NCI-H82 treated with DMSO at 0.1 percent for 48 hours (cell line): ENCODE data around the gene TMEM151A.
"Not testable (repeated sequence)": the region's sequence is repeated elsewhere in the genome, so short reads cannot be mapped to it uniquely, and the experiment has no call there.

Source experiments
- DNase-seq: peaks from one replicate; lab custom pipeline; 2025; ENCODE audit not compliant: unreplicated experiment; lab: John Stamatoyannopoulos, UW

The TMEM151A gene

DNA sequence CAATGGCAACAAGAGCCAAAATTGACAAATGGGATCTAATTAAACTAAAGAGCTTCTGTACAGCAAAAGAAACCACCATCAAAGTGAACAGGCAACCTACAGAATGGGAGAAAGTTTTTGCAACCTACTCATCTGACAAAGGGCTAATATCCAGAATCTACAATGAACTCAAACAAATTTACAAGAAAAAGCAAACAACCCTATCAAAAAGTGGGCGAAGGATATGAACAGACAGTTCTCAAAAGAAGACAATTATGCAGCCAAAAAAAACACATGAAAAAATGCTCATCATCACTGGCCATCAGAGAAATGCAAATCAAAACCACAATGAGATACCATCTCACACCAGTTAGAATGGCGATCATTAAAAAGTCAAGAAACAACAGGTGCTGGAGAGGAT lies 28.6 kb downstream of the TMEM151A start:
- DNase-seq, result not testable (repeated sequence)

DNA sequence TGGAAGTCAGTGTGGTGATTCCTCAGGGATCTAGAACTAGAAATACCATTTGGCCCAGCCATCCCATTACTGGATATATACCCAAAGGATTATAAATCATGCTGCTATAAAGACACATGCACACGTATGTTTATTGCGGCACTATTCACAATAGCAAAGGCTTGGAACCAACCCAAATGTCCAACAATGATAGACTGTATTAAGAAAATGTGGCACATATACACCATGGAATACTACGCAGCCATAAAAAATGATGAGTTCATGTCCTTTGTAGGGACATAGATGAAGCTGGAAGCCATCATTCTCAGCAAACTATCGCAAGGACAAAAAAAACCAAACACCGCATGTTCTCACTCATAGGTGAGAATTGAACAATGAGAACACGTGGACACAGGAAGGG lies 29.1 kb downstream of the TMEM151A start:
- not testable (repeated sequence) for DNase-seq

- no peak for DNase-seq
Observed at GRCh38 chr11:66321606-66322005, 29.9 kb downstream of the TMEM151A start.

DNA sequence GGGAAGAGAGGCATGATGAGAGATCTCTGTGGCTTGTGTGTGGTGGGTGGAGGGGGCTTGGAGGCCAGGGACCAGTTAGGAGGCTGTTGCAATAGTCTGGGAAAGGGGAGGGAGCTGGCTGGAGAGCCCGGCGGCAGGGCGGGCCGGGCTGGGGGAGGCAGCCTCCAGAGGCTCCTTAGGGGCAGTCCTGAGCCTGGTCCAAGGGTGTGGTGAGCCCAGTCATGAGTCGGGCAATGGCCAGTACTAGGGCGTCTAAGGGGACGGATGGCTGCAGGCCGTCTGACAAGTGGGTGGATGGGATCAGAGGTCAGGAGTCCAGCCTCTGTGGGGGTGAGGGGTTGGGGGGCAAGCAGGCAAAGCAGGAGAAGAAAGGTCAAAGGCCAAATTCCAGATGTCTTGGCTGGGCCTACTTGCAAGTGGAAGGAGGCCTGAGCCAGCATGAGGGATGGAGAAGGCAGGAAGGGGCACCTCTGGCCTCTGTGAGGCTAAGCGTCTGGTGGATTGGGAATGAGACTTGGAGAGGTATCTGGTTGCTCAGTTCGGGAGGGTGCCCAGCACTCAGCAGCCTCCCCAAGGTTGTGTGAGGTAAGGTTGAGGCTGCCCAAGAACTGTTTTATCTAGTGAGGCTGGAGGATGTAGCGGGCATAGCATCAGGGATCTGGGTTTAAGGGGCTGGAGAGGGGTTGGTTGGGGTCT lies 31.2 kb downstream of the TMEM151A start:
- no peak for DNase-seq

GRCh38 chr11:66323684-66324083 lies 32.0 kb downstream of the TMEM151A start:
- no peak for DNase-seq

DNA sequence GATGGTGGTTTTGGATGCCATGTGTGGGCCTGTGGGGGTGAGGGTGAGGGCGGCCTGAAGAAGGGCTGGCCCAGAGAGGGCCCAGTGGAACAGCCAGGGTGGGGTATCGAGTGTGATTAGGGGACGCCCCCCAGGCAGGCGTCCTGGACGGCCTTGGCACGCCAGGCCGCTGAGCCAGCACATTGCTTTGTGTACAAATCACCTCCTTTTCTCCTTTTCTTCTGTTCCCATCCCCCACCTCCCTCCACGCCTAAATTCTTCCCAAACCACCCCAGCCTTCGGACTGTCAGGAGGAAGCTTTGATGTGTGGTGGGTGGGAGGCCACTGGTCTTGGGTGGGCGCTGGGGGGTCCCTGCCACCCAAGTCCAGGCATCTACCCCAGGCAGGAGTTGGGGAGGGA lies 33.0 kb downstream of the TMEM151A start:
- DNase-seq, result no peak

- no peak for DNase-seq
Observed at GRCh38 chr11:66325263-66325671, 33.6 kb downstream of the TMEM151A start.

DNA sequence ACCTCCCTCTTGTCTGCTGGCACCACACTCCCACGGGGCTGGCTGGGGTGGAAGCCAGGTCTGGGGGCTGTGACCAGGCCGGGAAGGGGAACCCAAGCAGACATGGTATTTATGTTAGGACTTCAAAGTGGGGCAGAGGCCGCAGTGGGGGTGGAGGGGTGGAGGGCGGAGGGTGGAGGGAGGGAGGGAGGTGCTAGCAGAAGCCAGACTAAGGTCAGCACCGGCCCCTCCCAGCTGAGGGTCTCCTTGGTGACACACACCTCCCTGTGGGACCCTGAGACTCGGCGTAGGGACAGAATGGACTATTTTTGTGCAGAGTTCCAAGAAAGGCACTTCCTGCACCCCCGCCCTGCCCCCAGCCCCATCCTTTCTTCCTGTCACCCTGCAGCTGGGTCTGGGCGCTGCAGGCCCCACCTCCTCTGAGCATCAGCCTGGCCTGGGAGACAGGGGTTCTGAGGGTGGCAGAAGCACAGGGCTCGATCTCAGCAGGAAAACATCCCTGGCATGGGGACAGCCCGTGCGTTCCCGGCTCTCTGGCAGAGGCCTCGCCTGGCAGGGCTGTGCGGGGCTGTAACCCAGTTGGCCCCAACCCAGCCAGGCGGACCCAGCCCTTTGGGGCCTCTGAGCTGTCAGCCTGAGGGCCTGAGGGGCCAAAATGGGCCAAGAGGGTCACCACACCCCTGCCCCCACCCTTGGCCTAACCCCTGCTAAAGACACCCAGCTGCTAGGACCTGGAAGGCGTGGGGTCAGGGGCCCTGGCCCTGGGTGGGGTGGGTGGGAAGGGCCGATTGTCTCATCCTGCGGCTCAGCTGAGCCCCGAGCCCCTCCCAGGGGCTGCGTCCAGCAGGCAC lies 34.8 kb downstream of the TMEM151A start:
- no peak for DNase-seq

- DNase-seq, result no peak
Observed at GRCh38 chr11:66327171-66328030, 35.7 kb downstream of the TMEM151A start.

DNA sequence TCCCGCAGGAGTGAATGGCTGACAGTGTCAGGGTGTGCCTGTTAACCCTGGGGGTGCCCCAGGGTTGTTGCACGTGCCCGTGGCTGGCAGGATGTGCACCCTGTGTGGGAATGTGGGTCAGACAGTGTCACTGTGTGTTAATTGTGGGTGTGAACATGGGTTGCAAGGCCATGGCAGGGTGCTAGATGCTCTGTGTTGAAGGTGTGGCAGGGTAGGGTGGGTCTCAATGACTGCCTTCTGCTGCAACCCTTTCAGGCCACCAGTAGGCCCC lies 36.3 kb downstream of the TMEM151A start:
- DNase-seq, result no peak

DNA sequence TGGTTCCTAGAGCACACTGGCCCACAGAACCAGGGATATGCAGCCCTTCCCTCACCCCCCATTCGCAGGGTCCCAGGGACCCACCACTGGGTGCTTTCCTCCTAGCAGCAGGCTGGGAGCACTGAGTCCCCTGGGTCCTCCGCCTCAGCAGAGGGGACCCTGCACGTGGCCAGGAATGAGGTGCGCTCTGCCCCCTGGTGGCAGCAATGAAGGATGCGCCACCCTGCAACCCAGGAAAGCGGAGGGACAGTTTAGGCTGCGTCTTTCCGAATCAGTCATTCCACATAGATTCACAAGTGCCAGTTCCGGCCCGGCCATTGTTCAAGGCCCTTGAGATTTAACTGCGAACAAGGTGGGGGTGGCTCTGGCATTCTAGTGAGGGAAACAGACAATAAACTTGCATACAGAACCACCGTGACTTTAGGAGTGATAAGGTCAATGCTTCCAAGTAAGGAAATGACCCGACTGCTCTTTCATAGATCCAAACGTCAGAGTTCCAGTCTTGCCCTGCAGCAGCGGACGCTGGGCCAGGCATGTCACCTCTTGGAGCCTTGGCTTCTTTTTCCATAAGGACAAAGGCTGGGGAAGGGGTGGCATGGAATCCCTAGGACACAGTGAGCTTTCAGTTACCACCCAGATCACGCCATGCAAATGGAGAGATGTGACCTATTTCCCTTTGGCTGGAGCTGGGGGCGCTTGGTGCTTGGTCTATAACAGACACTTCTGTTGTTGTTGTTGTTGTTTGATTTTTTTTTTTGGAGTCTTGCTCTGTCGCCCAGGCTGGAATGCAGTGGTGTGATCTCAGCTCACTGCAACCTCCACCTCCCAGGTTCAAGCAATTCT lies 36.8 kb downstream of the TMEM151A start:
- DNase-seq, result peak; percentile 44

DNA sequence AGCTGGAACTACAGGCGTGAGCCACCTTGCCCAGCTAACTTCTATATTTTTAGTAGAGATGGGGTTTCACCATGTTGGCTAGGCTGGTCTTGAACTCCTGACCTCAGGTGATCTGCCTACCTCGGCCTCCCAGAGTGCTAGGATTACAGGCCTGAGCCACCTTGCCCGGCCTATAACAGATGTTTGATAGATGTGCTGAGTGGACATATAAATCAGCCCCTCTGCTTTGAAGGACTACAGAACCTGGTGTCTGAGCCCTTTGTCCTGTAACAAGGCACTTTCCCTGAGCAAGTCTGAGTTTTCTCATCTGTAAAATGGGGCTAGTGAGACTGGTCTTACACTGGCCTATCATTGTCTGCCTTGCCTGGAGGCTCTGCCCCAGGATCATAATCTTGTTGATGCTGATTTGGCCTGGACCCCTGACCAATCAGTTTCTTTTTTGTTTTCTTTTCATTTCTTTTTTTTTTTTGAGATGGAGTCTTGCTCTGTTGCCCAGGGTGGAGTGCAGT lies 37.5 kb downstream of the TMEM151A start:
- no peak for DNase-seq

DNA sequence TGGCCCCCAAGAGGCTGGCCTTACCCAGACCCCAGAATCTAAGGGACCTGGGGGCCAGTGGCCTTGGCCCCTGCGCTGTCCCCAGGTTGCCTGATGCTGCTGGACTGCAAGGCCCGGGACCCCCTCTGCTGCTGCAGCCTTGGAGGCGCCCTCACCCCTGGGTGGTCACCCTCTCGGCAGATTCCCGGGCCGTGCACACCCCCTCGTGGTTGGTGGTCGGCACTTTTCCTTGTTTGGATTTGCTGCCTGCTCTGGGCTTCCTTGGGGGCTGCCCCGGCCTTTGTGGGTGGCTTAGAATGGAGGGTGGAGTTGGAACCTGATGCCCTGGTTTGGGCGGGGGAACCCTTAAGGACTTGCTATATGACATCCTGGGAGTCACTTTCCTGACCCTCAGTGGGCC lies 39.2 kb downstream of the TMEM151A start:
- DNase-seq, result no peak

DNA sequence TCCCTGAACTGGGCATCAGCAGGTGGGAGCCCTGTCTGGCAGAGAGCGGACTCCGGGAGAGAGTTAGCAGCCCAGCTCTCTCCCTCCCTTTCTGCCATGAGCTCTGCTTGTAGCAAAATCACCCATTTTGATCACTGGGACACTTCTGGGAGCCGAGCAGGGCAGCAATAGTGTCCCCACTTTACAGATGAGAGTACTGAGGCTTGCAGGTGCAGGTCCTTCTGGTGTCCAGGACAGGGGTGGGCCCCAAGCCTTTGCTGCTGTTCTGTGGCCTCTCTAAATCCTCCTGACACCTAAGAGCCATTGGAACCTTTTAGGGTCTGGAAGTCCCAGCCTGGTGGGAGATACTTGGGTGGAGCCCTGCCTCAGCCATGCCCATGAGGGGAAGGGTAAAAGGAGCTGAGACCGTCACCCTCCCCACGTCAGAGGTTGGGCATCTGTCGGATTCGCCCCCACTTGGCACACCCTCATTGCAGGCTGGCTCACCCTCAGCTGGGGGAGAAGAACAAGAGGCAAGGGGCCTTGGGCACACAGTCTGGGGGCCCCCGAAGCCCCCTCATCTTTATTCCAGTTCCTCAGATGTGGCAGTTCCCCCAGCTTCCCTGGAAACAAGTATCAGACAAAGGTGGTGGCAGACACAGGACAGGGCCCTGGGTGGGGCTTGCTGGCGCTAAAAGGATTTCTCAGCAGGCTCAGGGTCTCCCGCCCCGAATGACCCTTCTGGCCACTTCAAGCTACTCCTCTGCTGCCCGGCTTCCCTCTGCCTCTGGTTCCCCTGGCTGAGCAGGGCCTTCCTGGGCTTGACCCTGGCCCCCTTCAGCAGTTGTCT lies 40.1 kb downstream of the TMEM151A start:
- DNase-seq, result no peak

DNA sequence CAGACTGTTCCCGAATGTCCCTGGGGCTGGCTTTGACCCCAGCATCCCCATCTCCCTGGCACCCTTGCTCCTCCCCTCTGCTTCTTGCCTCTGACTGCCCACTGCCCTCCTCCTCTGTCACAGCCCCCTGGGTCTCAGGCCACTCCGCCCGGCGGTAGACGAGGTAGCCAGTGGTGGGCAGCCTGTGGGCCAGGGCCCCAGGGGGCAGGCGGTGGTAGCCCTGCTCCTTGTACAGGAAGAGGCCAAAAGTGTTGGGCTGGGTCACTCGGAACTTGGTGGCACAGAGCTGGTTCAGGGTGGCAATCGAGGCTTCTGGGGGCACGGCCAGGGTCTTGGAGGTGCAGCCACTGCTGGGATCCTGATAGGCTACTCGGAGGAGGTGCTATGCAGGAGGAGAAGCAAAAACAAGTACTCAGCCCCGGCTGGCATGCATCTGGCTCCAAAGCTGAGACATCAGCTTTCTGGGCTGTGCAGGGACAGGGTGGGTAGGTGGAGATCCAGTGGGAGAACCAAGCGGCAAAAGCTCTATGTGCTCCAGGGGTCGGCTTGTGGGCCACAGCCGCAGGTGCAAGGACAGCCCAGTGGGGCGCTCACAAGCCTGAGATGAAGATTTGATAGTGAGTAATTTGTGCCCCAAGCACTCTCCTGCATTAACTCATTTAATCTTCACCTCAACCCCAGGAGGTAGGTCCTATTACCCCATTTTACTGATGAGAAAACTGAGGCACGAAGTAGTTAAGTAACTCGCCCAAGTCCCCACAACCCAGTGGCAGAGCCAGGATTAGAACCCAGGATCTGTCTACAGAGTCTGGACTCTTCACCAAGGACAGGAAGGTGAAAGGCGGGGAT lies 40.9 kb downstream of the TMEM151A start:
- no peak for DNase-seq

DNA sequence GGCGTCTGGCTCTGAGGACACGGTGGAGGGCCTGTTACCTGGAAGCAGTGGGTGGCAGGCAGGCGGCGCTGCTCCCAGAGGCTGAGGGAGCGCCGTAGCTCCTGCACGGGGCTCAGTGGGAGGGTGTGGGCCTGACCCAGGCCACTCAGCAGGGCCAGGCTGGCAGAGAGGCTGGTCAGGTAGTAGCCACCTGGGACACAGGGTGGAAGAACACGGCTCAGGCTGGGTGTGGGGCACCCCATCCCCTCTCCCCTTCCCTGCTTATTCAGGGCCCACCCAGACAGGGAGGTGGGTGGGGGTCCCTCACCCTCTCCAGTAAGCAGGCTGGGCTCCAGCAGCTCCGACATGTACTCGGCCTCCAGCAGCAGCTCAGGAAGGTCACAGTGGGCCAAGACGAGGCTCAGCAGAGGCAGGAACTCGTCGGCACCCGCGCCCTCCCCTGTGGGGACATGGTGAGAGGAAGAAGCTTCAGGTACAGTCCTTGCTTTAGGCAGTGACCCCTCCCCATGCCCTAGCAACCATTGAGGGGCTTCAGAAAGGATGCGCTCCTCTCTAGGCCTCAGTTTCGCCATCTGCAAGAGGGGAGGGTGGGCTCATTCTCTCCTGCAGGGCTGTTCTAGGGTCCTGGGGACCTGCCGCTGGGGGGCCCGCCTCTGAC lies 41.7 kb downstream of the TMEM151A start:
- no peak for DNase-seq

DNA sequence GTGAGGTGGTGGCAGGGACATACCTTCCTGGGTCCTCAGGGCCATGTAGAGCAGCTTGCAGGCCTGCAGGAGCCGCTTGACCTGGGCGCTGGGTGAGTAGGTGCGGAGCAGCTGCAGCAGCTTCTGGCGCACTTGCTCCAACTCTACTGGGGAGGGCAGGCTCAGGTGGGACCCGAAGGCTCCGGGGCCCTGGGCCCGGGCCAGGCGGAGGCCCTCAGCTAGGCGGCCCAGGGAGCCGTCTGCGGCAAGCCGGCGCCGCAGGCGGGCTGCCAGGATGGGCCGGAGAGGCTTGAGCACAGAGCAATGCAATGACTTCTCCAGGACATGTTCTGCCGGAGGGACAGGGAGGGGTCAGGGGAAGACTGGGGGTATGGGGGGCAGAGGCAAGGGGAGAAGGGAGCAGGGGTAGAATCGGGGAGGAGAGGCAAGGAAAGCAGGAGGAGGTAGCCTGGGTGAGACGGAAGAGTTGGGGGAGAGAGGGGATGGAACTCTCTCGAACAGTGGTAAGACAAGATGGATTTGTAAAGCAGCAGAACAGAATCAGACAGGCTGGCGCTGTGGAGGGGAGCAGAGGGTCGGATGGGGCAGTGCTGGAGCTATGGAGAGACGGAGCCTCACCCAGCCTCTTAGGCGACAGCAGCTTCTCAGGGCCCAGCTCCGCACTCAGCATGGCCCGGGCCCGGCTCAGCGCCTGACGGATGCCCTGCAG lies 42.4 kb downstream of the TMEM151A start:
- DNase-seq, result no peak
